Fibroblast of the conjunctiva (primary cell): Measurements from ENCODE around the gene MEIOB.
"Not testable (repeated sequence)": the region's sequence is repeated elsewhere in the genome, so short reads cannot be mapped to it uniquely, and the experiment has no call there.

Experiments
- DNase-seq: peaks from one replicate; pipeline ENCODE4 v3.0.0-alpha.2; 2010; ENCODE audit warnings: low read depth

MEIOB gene

GRCh38 chr16:1906846-1907165 lies 34.8 kb upstream of the MEIOB start:
- no peak for DNase-seq

- no peak for DNase-seq
Observed at GRCh38 chr16:1906055-1906845, 34.3 kb upstream of the MEIOB start.

DNA sequence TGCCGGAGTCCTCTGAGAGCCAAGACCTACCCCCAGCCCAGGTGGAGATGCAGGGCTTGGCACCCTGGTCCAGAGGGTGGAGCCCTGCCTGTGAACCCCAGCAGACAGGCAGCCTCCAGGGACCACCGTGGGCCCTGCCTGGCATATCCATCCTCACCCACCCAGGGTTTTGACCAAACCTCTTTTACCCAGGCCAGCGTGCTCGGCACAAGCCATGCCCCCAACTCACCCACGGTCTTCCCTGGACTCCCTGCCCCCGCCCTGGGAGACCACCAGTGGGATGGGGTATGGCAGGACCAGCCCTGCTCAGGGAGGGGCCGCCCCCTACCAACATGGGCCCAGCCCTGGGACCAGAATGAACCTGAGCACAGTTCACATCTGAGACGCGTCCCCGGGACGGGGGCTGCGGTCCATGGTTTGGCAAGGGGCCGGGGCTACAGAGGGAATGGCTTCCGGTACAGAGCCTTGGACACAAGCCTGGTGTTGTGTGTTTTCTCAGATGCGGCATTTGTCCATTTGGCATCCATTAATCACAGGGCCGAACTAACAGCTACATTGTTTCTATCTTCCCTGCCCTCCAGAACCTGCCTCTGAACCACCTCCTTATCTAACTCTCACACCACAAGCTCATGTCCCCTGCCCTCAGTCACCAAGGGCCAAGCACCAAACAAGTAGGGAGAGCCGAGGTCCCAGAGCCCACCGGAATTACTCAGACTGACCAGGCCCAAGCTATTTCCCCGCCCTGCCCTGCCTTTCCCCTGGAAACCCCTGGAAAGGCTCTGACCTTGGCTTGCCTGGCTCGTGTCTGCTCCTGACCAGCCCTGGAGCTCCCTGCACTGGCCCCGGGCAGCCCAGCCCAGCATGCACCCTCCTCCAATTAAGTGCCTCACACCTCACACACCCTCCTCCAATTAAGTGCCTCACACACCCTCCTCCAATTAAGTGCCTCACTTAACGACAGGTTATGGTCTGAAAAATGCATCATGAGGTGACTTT lies 32.2 kb upstream of the MEIOB start:
- no peak for DNase-seq

DNA sequence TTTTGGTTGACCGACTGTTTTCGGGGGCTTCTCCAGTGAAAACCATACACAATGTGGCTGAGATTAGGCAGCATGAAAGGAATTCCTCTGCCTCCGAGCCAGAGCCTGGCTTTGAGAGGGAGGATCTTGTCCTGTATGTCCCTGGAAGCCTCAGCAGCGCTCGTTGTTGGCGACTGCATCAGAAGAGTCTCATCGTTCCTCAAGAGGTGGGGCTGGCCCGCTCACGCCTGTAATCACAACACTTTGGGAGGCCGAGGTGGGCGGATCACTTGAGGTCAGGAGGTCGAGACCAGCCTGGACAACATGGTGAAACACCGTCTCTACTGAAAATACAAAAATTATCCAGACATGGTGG lies 31.2 kb upstream of the MEIOB start:
- DNase-seq: no peak

DNA sequence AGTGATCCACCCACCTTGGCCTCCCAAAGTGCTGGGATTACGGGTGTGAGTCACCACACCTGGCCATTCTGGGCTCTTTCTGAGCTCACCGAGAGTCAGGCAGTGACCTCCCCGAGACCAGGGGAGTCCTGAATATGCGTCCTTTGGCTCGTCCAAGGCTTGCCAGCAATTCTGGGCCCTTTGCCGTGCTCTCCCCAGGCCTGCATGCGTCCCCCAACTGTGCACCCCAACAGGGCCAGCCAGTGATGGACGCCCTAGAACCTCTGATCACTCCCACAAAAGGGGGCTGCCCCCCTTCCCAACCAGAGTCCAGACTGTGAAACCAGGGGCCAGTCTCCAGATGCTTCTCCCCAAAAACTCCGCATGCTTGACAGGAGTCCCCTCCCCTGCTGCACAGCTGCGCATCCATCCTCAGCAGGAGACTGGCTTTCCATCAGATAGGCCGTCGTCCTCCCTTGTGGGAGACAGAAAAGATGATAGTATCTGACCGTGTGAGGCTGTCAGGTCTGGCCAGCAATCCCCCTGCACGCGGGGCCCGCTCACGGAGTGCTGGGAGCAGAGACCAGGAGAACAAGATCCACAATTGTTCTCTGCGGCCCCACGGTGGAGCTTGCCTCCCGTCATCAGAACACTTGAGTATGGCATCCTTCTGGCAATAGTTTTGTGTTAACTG lies 30.7 kb upstream of the MEIOB start:
- DNase-seq: no peak

DNA sequence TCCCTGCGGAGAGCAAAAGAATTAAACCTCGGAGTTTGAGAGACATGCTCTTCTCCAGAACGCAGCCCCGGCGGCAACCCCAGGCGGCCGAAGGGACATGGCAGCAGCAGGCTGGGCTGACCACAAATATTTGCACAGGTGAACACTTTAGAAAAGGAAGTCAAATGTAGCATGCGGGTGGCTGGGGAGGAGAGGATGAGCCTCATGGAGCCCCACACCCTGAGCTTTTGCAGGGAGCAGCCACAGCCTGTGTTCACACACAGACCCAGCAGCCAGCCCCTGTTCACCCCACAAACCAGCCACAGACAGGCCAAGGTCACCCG lies 28.4 kb upstream of the MEIOB start:
- DNase-seq: no peak

- DNase-seq: no peak
Observed at GRCh38 chr16:1899641-1900451, 27.9 kb upstream of the MEIOB start.

DNA sequence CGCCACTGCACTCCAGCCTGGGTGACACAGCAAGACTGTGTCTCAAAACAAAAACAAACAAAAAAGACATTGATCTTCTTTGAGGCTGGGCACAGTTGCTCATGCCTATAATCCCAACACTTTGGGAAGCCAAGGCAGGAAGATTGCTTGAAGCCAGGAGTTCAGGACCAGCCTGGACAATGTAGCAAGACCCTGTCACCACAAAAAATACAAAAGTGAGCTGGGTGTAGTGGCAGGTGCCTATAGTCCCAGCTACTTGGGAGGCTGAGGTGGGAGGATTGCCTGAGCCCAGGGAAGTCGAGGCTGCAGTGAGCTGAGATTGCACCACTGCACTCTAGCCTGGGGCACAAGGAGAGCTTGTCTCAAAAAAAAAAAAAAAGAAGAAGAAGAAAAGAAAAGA lies 25.7 kb upstream of the MEIOB start:
- DNase-seq: not testable (repeated sequence)

DNA sequence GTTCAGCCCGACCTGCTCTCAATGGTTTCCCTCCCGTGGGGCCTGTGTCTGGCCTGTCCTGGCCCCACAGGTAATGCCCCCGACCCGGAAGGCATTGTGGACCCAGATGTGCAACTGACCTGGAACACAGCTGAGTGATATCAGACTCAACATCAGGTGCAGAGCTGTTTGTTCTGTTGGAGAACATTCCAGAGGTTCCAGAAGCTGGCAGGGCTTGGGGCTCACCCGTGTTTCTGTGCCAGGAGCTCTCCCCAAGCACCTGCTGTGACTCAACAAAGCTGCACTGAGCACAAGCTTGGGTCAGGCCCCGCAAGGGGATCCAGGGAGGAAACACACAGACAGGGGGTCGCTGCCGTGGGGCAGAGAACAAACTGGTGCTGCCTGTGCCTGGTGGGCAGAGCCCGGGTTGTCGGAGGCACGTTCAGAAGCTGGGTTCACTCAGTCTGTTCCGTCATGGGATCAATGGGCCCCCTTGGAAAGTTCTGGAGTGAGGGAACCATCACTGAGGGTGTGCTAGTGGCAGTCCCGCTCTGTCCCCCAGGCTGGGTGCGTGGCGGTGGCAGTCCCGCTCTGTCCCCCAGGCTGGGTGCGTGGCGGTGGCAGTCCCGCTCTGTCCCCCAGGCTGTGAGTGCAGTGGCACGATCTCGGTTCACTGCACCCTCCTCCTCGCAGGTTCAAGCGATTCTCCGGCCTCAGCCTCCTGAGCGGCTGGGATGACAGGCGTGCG lies 24.1 kb upstream of the MEIOB start:
- no peak for DNase-seq

DNA sequence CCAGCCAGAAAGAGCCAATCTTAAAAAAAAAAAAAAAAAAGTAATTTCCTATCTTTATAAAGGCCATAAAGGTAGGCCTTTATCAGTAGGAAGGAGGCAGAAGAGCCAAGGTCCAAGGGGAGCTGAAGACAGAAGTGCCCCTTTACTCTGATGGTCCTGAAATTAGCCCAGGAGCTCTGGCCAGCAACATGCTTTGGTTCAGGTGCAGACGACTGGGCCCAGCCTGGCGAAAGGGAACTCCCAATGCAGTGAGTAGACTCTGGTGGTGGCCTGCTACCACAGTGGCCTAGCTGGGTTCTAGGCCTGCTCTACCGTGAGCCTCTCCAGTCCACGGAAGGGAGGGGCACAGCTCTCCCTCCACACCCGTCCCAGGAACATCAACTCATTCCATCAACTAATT lies 23.1 kb upstream of the MEIOB start:
- DNase-seq: no peak

DNA sequence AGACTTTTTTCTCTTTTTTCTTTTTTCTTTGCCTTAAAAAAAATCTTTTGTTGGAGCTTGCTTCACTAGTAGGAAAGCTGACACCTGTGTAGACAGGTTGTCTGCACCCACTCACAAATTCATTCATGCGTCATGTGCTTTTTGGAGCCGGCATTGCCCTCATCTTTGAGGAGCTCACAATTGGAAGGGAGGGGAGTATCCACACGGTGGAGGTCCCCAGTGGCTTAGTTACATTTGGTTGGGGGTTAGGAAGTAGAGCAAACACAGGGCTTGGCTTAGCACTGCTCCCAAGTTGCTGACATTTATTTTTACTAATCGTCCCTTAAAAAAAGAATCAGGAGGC lies 18.7 kb upstream of the MEIOB start:
- DNase-seq: no peak

DNA sequence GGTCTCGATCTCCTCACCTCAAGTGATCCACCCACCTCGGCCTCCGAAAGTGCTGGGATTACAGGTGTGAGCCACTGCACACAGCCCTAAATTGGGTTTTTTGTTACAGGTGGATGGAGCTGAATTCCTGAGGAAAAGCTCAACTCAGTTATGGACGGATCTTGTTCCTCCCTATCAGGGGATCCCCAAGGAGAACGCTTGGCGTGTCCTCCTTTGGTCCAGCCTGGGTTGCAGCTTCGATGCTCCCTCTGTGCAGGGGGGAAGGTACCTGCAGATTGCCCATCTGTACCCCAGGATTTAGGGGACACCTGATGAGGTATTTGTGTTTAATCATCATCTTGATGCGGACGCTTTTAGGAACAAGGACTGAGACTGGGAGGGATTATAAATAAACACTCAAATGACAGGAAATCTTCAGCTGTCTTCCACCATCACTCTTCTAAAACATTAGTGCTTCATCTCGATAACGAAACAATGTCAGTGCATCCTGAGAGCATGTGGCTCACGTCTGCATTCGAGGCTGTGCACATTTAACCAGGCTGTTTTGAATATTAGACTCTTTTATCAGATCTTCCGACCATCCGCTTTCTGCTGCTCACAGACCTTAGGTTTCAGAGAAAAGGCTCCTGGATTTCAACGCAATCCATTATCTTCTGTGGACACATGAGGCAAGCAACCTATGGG lies 18.2 kb upstream of the MEIOB start:
- DNase-seq: no peak

DNA sequence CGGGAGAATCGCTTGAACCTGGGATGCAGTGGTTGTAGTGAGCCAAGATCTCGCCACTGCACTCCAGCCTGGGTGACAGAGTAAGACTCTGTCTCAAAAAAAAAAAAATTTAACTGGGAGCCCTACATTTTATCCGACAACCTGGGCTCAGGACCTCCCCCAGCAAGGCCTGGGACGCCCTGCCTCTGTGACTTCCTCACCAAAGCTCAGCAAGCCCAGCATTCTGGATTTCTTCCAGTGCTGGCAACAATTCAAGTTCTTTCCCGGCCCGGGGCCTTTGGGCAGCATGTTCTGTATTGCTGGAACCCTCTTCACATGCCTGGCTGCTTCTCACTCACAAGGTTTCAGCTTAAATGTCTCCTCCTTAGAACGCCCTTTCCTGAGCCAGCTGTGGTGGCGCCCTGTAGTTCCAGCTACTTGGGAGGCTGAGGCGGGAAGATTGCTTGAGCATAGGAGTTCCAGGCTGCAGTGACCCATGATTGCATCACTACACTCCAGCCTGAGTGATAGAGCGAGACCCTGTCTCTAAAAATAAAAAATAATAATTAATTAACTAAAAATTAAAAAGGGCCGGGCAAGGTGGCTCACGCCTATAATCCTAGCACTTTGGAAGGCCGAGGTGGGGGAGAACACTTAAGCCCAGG lies 15.9 kb upstream of the MEIOB start:
- no peak for DNase-seq

- no peak for DNase-seq
Observed at GRCh38 chr16:1884889-1885288, 12.9 kb upstream of the MEIOB start.

DNA sequence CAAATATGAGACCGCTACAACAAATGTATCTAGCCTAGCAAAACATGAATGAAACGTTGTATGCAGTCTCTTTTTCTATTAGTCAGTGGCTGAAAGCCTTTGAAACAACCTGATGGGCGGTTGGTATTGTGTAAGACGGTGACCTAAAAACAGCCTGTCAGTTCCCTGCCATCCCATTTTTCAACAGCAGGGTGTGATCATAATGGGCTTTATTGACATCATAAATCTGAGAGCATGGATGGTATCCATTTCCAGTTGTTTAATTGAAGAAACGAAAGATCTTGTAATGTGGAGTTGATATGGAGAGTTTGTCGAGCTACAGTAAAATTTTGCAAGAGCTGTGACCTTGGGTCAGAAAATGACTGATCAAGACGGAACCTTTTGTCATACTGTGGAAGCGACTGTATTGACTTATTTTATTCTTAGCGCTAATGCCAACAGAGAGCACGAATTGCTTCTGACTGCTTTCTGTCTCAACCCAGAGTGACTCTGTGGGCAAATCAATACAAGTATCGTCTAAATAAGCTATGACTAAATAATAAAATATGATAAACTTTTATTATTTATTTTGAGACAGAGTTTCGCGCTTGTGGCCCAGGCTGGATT lies 12.3 kb upstream of the MEIOB start:
- DNase-seq: no peak

GRCh38 chr16:1881172-1881571 lies 9.2 kb upstream of the MEIOB start:
- DNase-seq: not testable (repeated sequence)

DNA sequence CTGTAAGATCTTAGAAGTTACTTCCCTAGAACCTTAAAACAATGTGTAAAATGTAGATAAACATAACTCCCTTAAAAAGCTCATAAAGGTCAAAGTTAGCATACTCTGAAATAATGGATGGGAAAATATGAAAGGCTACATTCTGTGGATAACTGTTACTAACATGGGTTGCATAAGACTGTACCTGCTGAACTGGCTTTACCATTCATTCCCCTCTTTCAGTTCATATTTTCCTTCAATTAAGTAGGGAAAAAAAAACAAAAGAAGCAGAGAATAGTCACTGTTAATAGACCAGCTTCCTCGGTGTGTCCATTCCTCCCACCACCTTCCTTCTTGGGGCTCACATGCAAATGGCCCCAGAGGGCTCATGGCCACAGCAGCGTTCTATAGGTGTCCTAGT lies 7.5 kb upstream of the MEIOB start:
- no peak for DNase-seq

DNA sequence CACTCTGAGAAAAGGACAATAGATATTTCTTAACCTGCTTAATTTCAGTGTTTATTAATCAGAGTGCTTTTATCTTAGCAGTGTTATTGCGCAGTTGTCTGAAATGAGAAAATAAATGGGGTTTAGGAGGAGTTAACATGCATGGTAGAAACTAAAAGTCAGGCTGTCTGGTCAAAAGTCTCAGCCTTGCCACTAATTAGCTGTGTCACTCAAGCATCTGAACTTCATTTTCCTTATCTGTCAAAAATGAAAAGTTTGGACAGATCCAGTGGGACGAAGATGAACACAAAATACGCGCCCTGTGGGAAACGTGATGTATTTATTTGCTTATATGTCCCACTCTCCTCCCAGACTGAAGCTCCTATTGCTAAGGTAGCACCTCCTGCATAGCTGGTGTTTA lies 6.3 kb upstream of the MEIOB start:
- no peak for DNase-seq

DNA sequence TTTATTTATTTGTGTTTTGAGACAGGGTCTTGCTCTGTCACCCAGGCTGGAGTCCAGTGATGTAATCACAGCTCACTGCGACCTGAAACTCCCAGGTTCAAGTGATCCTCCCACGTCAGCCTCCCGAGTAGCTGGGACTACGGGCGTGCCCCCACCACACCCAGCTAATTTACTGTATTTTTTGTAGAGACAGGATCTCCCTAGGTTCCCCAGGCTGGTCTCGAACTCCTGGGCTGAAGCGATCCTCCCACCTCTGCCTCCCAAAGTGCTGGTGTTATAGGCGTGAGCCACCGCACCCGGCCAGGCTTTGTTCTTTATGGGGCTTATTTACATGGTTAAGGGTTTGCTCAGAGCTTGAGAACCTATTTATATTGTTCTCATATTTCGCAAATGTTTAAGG lies 5.8 kb upstream of the MEIOB start:
- DNase-seq: no peak

GRCh38 chr16:1877089-1877488 lies 5.1 kb upstream of the MEIOB start:
- no peak for DNase-seq
